Trophoblast cell (in vitro differentiated cells and primary cell): Measurements from ENCODE around the gene TFPI.

Source experiments
- DNase-seq, 2 donors: peaks; one replicate each; pipeline ENCODE4 v3.0.0-alpha.2; 2016
- H2AFZ ChIP-seq: 2 replicates; pipeline ENCODE4 v1.6.1; 2013; ENCODE audit warnings: low read length, moderate library complexity, mild to moderate bottlenecking; ENCODE audit not compliant: insufficient read depth, poor library complexity
- H2AK5ac ChIP-seq: 2 replicates; pipeline ENCODE4 v1.6.1; 2013; ENCODE audit warnings: mild to moderate bottlenecking, low read length
- H2BK120ac ChIP-seq: 2 replicates; pipeline ENCODE4 v1.6.1; 2013; ENCODE audit warnings: low read length, mild to moderate bottlenecking, moderate library complexity; ENCODE audit not compliant: insufficient read depth, poor library complexity
- H2BK12ac ChIP-seq: 2 replicates; pipeline ENCODE4 v1.6.1; 2013; ENCODE audit warnings: mild to moderate bottlenecking, low read length, moderate library complexity
- H2BK5ac ChIP-seq: 2 replicates; pipeline ENCODE4 v1.6.1; 2013; ENCODE audit warnings: low read length, low read depth, moderate library complexity, mild to moderate bottlenecking; ENCODE audit not compliant: poor library complexity
- H3K14ac ChIP-seq: 2 replicates; pipeline ENCODE4 v1.6.1; 2013; ENCODE audit warnings: mild to moderate bottlenecking, low read length
- H3K18ac ChIP-seq: 2 replicates; pipeline ENCODE4 v1.6.1; 2013; ENCODE audit warnings: mild to moderate bottlenecking, low read length
- H3K23ac ChIP-seq: 2 replicates; pipeline ENCODE4 v1.6.1; 2013; ENCODE audit warnings: low read length
- H3K27ac ChIP-seq: 2 replicates; pipeline ENCODE4 v1.5.1; 2013; ENCODE audit warnings: low read depth, mild to moderate bottlenecking, inconsistent platforms, low read length, moderate library complexity
- H3K27me3 ChIP-seq: 2 replicates; pipeline ENCODE4 v1.6.1; 2013; ENCODE audit warnings: inconsistent platforms, mild to moderate bottlenecking, low read length, moderate library complexity; ENCODE audit not compliant: insufficient read depth
- H3K36me3 ChIP-seq, 2 experiments: 1 replicate in 1 of 2; 2 replicates in 1 of 2; pipeline ENCODE4 v1.6.1; 2013; ENCODE audit warnings: low read length in 2 of 2, mild to moderate bottlenecking in 2 of 2, moderate library complexity in 1 of 2; ENCODE audit not compliant: insufficient read depth in 2 of 2, control insufficient read depth in 1 of 2
- H3K4ac ChIP-seq: 2 replicates; pipeline ENCODE4 v1.6.1; 2013; ENCODE audit warnings: low read depth, mild to moderate bottlenecking, low read length, moderate library complexity
- H3K4me1 ChIP-seq, 2 experiments: 1 replicate in 1 of 2; 2 replicates in 1 of 2; pipeline ENCODE4 v1.6.1; 2013; ENCODE audit warnings: low read length in 2 of 2, mild to moderate bottlenecking in 2 of 2, moderate library complexity in 1 of 2; ENCODE audit not compliant: insufficient read depth in 2 of 2, control insufficient read depth in 1 of 2
- H3K4me2 ChIP-seq: 2 replicates; pipeline ENCODE4 v1.6.1; 2013; ENCODE audit warnings: inconsistent platforms, mild to moderate bottlenecking, low read length, moderate library complexity
- H3K4me3 ChIP-seq: 2 replicates; pipeline ENCODE4 v1.5.1; 2013; ENCODE audit warnings: mild to moderate bottlenecking, low read depth, low read length, inconsistent platforms
- H3K79me1 ChIP-seq: one replicate; pipeline ENCODE4 v1.6.1; 2013; ENCODE audit warnings: low read length
- H3K79me2 ChIP-seq: 2 replicates; pipeline ENCODE4 v1.6.1; 2013; ENCODE audit warnings: low read length, mild to moderate bottlenecking; ENCODE audit not compliant: control insufficient read depth, insufficient read depth, poor library complexity
- H3K9ac ChIP-seq: 2 replicates; pipeline ENCODE4 v1.6.1; 2013; ENCODE audit warnings: mild to moderate bottlenecking, low read length
- H3K9me3 ChIP-seq: 2 replicates; pipeline ENCODE4 v1.6.1; 2013; ENCODE audit warnings: low read depth, mild to moderate bottlenecking, control low read depth, inconsistent platforms, low read length; ENCODE audit not compliant: insufficient read depth
- H4K12ac ChIP-seq: 2 replicates; pipeline ENCODE4 v1.6.1; 2013; ENCODE audit warnings: low read depth, mild to moderate bottlenecking, low read length, moderate library complexity
- H4K8ac ChIP-seq: 2 replicates; pipeline ENCODE4 v1.6.1; 2013; ENCODE audit warnings: low read depth, mild to moderate bottlenecking, low read length, moderate library complexity
- H4K91ac ChIP-seq: one replicate; pipeline ENCODE4 v1.6.1; 2013; ENCODE audit warnings: low read depth, mild to moderate bottlenecking, low read length, moderate library complexity
- WGBS: extraction: QIAGEN DNeasy Blood & Tissue Kit; methylation state at CpG from one replicate; pipeline ENCODE4 v1.1.7; 2013; ENCODE audit warnings: missing lambda C conversion rate; ENCODE audit not compliant: insufficient read length, insufficient coverage; ENCODE audit errors: extremely low coverage; 5-methylcytosine and 5-hydroxymethylcytosine counted together

Gene TFPI

DNA sequence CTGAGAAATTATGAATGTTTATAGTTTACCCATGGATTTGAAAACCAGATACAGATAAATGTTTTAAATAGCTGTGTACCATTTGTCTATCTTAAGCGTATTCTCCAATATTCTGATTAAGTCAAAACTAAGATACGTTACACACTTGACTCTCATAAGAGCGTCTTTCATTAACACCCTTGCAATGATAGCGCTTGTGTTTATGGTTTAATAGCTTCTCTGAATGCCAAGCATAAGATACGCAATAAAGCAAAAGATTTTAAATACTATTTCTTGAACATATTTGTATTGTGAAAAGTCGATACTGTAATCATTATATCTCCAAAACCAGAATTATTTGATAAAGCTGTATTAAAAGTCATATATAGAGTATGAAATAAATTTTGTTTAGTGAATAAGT is 109.2 kb downstream of the TFPI start:
- Histone ChIP-seq H2BK5ac (no peak overlapping the region), H2BK120ac (no peak overlapping the region), H3K4me2 (no peak overlapping the region), H4K8ac (no peak overlapping the region), H3K18ac (no peak overlapping the region), H3K9me3 (no peaks in the 10 kb centered on the region), H3K27ac (no peak overlapping the region), H2BK12ac (no peak overlapping the region), H4K91ac (no peak overlapping the region), H3K4ac (no peak overlapping the region), H4K12ac (no peak overlapping the region), H3K79me2 (no peaks in the 10 kb centered on the region), H3K14ac (no peak overlapping the region), H3K9ac (no peak overlapping the region), H2AFZ (no peak overlapping the region), H3K27me3 (no peaks in the 10 kb centered on the region), H2AK5ac (no peak overlapping the region), H3K4me1 (no peaks in the 10 kb centered on the region), H3K4me3 (no peak overlapping the region), H3K79me1 (no peaks in the 10 kb centered on the region), H3K23ac (no peak overlapping the region), H3K36me3 (no peaks in the 10 kb centered on the region)
- DNase-seq: no peak
- no CpG with 5 or more reads among the region's 6 CpGs for WGBS

- no peak overlapping the region for H2AFZ ChIP-seq
- H2AK5ac ChIP-seq: no peak overlapping the region
- H3K14ac ChIP-seq: no peak overlapping the region
- H2BK120ac ChIP-seq: no peak overlapping the region
- H3K4me3 ChIP-seq: no peak overlapping the region
- H3K18ac ChIP-seq: no peak overlapping the region
- no peak overlapping the region for H3K27ac ChIP-seq
- no peaks in the 10 kb centered on the region for H3K4me1 ChIP-seq
- no peak overlapping the region for H2BK5ac ChIP-seq
- no peaks in the 10 kb centered on the region for H3K27me3 ChIP-seq
- no peaks in the 10 kb centered on the region for H3K36me3 ChIP-seq
- H3K4ac ChIP-seq: no peak overlapping the region
- no peaks in the 10 kb centered on the region for H3K79me2 ChIP-seq
- H3K9me3 ChIP-seq: no peaks in the 10 kb centered on the region
- H3K4me2 ChIP-seq: no peak overlapping the region
- WGBS: no CpG with 5 or more reads among the region's 2 CpGs
- H2BK12ac ChIP-seq: no peak overlapping the region
- H3K9ac ChIP-seq: no peak overlapping the region
- no peak overlapping the region for H4K12ac ChIP-seq
- no peak overlapping the region for H4K8ac ChIP-seq
- no peaks in the 10 kb centered on the region for H3K79me1 ChIP-seq
- H4K91ac ChIP-seq: no peak overlapping the region
- no peak overlapping the region for H3K23ac ChIP-seq
- no peak for DNase-seq
Observed at GRCh38 chr2:187442778-187443177, 111.5 kb downstream of the TFPI start.

GRCh38 chr2:187442378-187442777 is 111.9 kb downstream of the TFPI start:
- no peak overlapping the region for H3K4me3 ChIP-seq
- no peak overlapping the region for H2AK5ac ChIP-seq
- H3K4ac ChIP-seq: no peak overlapping the region
- no peaks in the 10 kb centered on the region for H3K9me3 ChIP-seq
- H4K12ac ChIP-seq: no peak overlapping the region
- no peak overlapping the region for H2BK12ac ChIP-seq
- no peak overlapping the region for H2AFZ ChIP-seq
- no peaks in the 10 kb centered on the region for H3K4me1 ChIP-seq
- no peak overlapping the region for H3K23ac ChIP-seq
- no peak overlapping the region for H3K4me2 ChIP-seq
- no peak overlapping the region for H3K9ac ChIP-seq
- H3K18ac ChIP-seq: no peak overlapping the region
- peak in 1 of 2 donors; percentile 2 for DNase-seq
- no peaks in the 10 kb centered on the region for H3K36me3 ChIP-seq
- no peak overlapping the region for H4K91ac ChIP-seq
- no CpG with 5 or more reads among the region's 1 CpG for WGBS
- H3K79me2 ChIP-seq: no peaks in the 10 kb centered on the region
- no peaks in the 10 kb centered on the region for H3K27me3 ChIP-seq
- H3K79me1 ChIP-seq: no peaks in the 10 kb centered on the region
- H2BK120ac ChIP-seq: no peak overlapping the region
- H3K27ac ChIP-seq: no peak overlapping the region
- no peak overlapping the region for H3K14ac ChIP-seq
- no peak overlapping the region for H2BK5ac ChIP-seq
- H4K8ac ChIP-seq: no peak overlapping the region

- H4K8ac ChIP-seq: no peak overlapping the region
- no CpG with 5 or more reads among the region's 3 CpGs for WGBS
- no peak overlapping the region for H3K14ac ChIP-seq
- H2BK12ac ChIP-seq: no peak overlapping the region
- no peaks in the 10 kb centered on the region for H3K36me3 ChIP-seq
- H2AFZ ChIP-seq: no peak overlapping the region
- no peak overlapping the region for H4K91ac ChIP-seq
- H3K4me1 ChIP-seq: no peaks in the 10 kb centered on the region
- H3K27me3 ChIP-seq: no peaks in the 10 kb centered on the region
- no peak overlapping the region for H3K23ac ChIP-seq
- no peaks in the 10 kb centered on the region for H3K79me1 ChIP-seq
- no peak overlapping the region for H3K9ac ChIP-seq
- no peak overlapping the region for H3K4me3 ChIP-seq
- no peak overlapping the region for H2BK120ac ChIP-seq
- no peak overlapping the region for H3K18ac ChIP-seq
- no peak overlapping the region for H3K4ac ChIP-seq
- no peak overlapping the region for H2AK5ac ChIP-seq
- H2BK5ac ChIP-seq: no peak overlapping the region
- peak in 1 of 2 donors; percentile 66 for DNase-seq
- H3K27ac ChIP-seq: no peak overlapping the region
- H3K9me3 ChIP-seq: no peaks in the 10 kb centered on the region
- H3K79me2 ChIP-seq: no peaks in the 10 kb centered on the region
- H4K12ac ChIP-seq: no peak overlapping the region
- H3K4me2 ChIP-seq: no peak overlapping the region
Observed at GRCh38 chr2:187440101-187440675, 114.0 kb downstream of the TFPI start.
